Retinal pigment epithelial cell (primary cell): ENCODE data around the gene STOX2.
A peak's percentile ranks its signal among the peaks of the same experiment; 100 is the strongest.

Experiments used
- DNase-seq: peaks from one replicate; pipeline ENCODE4 v3.0.0-alpha.2; 2010; ENCODE audit warnings: low read depth
- H3K4me3 ChIP-seq: 2 replicates; pipeline ENCODE4 v1.5.1; 2011; ENCODE audit warnings: mild to moderate bottlenecking, low read length, control low read depth, moderate library complexity
- TF ChIP-seq, protein P1 (sequence below): conservative IDR thresholded peaks from 2 replicates; pipeline ENCODE4 v1.5.1; 2011; ENCODE audit warnings: low read depth, low read length, control low read depth, inconsistent platforms

The STOX2 gene

DNA sequence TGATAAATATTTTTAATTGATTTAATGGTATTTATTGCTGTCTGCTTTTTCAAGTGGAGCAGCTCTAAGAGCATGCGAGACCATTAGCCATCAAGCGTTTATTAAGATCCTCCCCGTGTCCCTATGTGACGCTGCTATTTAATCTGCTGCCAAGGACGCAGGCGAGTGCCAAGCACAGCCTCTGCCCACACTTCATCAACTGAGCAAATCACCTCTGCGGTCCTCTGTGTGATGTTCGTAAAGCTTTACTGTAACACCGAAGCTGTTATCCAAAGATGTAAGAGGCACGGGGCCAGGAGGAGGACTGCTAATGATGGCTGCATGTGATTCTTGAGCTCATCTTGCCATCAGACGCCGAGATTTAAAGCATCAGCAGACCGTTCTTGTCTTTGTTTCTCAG, 79.5 kb downstream of the STOX2 start:
- TF ChIP-seq, protein P1, sequence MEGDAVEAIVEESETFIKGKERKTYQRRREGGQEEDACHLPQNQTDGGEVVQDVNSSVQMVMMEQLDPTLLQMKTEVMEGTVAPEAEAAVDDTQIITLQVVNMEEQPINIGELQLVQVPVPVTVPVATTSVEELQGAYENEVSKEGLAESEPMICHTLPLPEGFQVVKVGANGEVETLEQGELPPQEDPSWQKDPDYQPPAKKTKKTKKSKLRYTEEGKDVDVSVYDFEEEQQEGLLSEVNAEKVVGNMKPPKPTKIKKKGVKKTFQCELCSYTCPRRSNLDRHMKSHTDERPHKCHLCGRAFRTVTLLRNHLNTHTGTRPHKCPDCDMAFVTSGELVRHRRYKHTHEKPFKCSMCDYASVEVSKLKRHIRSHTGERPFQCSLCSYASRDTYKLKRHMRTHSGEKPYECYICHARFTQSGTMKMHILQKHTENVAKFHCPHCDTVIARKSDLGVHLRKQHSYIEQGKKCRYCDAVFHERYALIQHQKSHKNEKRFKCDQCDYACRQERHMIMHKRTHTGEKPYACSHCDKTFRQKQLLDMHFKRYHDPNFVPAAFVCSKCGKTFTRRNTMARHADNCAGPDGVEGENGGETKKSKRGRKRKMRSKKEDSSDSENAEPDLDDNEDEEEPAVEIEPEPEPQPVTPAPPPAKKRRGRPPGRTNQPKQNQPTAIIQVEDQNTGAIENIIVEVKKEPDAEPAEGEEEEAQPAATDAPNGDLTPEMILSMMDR, result no peak
- no peak for DNase-seq
- no peak overlapping the region for H3K4me3 ChIP-seq

DNA sequence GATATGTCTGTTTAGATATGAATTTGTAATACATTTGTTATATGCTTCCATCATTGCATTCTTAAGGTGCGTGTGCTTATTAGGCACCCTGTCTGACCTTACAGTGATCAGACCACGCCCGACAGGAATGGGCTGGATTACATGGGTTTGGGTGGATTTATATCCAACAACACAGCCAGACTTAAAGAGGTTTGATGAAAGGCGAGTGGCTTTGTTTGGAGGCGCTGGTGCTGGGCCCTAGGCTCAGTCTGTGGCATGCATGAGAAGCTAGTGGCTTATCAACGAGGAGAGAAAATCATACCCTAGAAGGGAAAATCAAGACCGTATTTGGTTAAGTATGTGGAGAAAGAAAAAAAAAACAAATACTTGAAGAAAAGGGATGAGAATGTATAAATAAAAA, 80.7 kb downstream of the STOX2 start:
- DNase-seq, result no peak
- TF ChIP-seq, protein P1, result no peak
- no peak overlapping the region for H3K4me3 ChIP-seq

DNA sequence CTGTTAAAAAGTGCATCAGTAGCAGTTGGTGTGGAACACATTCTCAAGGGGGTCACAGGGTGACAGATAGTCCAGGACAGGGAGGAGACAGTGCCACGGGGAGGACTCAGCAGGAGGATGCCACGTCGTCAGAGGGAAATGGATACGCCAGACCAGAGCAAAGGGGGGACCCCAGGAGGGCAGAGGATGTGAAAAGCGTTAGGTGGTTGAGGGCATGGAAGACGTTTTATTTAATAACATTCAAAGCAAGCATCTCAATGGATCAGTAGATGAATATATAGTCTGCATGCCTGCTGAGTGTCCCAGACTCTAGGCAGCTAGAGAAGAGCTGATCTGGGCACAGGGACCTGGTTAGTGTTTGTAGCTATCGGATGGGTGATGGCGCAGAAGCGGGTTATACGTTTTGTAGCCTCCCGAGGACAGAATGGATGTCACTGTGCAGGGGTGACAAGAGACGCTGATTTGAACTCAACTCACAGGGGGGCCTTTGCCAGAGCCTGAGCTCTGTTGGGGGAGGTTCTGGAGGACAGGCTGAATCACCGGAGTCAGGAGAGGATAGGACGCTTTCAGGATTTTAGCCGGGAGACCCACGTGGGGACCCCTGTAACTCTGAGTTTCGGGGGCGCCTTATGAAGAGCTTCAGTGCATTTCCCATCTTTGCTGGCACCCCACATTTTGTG, 81.3 kb downstream of the STOX2 start:
- no peak overlapping the region for H3K4me3 ChIP-seq
- TF ChIP-seq, protein P1, result no peak
- DNase-seq, result no peak

DNA sequence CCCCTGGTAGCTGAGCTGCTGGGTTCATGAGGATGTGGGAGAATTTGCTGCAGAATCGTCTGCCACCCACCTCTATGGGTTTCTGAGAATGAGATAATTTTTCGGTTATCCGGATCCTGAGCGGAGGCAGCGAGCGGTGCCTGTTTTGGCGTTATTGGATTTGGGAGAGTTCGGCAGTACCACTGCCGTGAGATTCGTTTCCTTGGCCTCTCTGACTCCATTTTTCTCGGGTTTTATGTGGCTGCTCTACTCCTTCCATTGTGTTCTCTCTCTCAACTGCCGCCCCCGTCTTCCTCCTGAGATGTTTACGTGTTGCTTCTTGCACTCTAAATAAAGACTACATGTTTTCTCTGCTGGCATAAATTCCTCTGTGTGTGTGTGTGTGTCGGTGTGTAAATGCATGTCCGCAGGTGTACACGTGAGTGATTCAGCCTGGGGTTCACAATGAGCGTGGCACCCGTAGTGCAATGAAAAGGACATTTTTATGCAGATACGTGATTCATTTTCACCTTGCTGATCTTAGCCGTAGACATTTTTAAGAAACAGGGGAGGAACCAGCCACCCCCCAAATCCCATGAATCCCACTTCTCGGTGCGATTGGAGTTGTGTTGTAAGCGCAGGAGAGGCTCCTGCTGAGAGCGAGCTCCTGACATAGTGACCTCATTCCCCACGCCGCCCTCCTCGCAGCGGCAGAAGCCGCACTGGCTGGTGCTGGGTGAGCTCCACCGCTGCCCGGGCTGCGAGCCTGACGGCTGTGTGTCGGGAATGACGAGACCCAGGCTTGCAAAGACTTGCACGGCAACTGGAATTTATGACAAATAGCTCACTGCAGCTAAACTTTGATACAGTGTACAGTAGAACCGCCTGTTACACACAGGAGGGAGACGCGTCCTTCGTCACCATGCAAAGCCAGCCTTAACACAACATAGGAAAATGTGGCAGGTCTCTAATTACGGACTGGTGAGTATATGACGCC, 82.2 kb downstream of the STOX2 start:
- DNase-seq, result peak; percentile 72
- TF ChIP-seq, protein P1, result no peak
- H3K4me3 ChIP-seq, result peak overlapping the region; percentile 48

DNA sequence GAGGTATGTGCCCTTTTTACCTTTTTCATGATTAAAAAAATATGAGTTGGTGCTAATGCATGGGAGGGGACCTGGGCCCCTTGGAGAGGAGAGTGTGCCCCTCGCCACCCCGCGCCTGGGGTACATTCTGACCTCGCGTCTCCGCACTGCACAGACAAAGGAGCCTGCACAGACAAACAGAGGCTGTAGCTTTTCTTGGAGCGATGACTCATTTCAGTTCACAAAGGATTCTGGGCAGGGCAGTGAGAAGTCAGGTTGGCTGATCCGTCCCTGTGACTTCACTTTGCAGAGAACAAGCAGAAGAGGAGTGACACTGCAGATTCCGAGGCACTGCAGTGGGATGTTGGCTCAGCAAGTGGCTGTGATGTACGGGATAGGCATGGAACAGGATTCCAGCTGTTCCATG, 82.9 kb downstream of the STOX2 start:
- peak overlapping the region; percentile 48 for H3K4me3 ChIP-seq
- TF ChIP-seq, protein P1, result no peak
- peak; percentile 95 for DNase-seq

DNA sequence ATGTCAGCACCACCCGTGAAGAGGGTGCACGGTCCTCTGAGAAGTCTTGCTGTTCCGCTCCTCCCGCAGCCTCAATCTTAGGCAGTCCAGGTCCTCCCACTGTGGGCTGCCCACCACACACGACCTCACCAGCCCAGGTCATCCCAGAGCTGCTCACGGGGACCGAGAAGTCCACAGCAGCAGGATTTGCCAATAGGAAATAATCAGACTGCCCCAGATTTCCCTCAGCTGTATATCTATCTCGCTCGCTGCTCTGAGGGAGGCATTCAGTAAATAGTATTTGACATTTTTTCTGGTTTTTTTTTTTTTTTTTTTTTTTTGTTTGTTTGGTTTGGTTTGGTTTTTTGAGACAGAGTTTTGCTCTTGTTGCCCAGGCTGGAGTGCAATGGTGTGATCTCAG, 83.8 kb downstream of the STOX2 start:
- no peak for DNase-seq
- TF ChIP-seq, protein P1, result no peak
- H3K4me3 ChIP-seq, result no peak overlapping the region
